A549 treated with AZD2906 at 1 μM for 4 hours (cell line): Measurements from ENCODE around the gene CNBP. TPM values are rescaled to one million over a fixed set of nuclear protein-coding genes. Genes with fewer than 3 reads are reported as not detected.

ENCODE experiments used
- total RNA-seq: library from RNA; stranded (reverse); fragments of 200-300 nt; extraction: Qiagen RNA extraction; gene quantifications from 5 replicates; pipeline ENCODE4 v1.2.3, GENCODE V29; 2022

Gene CNBP
- 342 to 381 TPM (median 348 TPM) in 5 replicates for total RNA-seq

GRCh38 chr3:129183569-129184395, at the start of gene CNBP:
Gene CNBP, minus strand, starts transcription at chr3:129183896. Its CDS starts 12,139 bp downstream, at chr3:129171757.

GRCh38 chr3:129160891-129161859, 22.5 kb downstream of the CNBP start, which contains the start of gene ISY1:
Gene ISY1, minus strand, starts transcription at chr3:129161063. Its CDS starts 88 bp downstream, at chr3:129160975.

GRCh38 chr3:129121792-129122411, 61.8 kb downstream of the CNBP start, which contains the start of gene RAB43:
Gene RAB43, minus strand, starts transcription at chr3:129121804. Its CDS starts 315 bp downstream, at chr3:129121489.

Other genes with a start within 250 kb of the CNBP start
- 0.09 TPM in 1 of 5 replicates, not detected in the others for gene CFAP92, start 189.8 kb downstream of the CNBP start, total RNA-seq
- gene EFCC1, start 182.6 kb downstream of the CNBP start, total RNA-seq: 0.02 TPM in 1 of 5 replicates, not detected in the others
- gene GP9, start 123.1 kb downstream of the CNBP start, total RNA-seq: 0.14 TPM in 1 of 5 replicates, not detected in the others
- gene RAB43, start 62.1 kb downstream of the CNBP start, total RNA-seq: 3.9 to 5.1 TPM (median 4.4 TPM) in 5 replicates
- gene ISY1, start 22.8 kb downstream of the CNBP start, total RNA-seq: 19.3 to 22.3 TPM (median 21.3 TPM) in 5 replicates
- gene COPG1, start 65.7 kb upstream of the CNBP start, total RNA-seq: 72.4 to 91.4 TPM (median 77.7 TPM) in 5 replicates
- 37.5 to 40.9 TPM (median 40.1 TPM) in 5 replicates for gene HMCES, start 95.0 kb upstream of the CNBP start, total RNA-seq
- gene EFCAB12, start 244.7 kb upstream of the CNBP start, total RNA-seq: 0.70 to 1.3 TPM (median 1.0 TPM) in 5 replicates